ENCODE measurements around the gene SLC2A9. TPM values are rescaled to one million over a fixed set of nuclear protein-coding genes. Genes with fewer than 3 reads are reported as not detected.

Gene SLC2A9
- total RNA-seq, 1 experiment from 2014 or later, result 3.5 TPM

DNA sequence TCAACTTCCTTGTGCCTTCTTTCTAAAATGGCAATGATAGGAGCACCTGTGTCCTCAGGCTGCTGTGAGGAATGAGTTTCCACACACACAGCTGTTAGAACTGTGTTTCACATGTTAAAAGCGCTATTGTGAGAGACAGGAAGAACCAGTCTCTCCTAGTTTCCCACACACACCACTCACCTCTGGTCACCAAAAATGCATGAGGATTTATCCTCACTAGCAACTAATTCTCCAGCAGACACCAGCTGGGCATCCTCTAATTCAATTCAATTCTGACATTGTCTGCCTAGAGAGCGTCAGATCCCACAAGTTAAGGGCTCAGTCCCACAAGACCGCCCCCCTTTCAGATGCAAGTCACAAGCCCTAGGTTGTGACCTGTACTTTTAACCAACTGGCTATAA lies 29.0 kb upstream of the SLC2A9 start:
- DNase-seq (ENCODE audit: low read depth, low spot score), result no peak
- CTCF ChIA-PET, result no interaction called here

DNA sequence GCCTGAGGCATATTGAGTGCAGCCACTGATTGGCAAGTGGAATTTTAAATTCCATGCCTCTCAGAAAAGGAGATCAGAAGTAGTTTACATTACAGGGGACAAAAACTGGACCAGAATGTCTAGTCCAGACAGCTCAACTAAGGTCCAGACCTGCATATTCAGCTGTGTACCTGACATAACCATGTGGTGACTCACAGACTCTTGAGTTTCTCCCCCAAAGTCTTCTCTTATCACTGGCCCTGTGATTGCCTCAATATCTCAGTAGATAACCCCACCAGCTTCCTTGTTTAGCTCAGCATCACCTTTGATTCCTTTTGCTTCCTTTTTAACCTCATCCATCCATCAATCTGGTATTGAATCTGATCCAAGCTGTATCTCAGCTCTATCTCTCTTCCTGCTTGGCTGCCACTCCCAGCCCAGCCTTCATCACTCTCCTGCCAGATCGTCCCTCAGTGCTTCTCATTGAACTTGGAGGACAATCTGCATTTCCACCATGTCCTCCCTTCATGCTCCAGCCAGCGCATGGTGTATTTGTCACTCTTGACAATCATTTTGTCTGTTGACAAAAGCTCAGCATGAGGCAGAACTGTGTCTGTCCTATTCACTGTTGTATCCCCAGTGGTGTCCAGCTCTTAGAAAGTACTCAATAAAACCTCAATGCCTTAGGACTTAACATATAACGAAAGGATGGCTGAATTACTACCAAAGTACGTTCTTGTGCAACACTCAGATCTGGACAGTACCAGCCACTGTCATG lies 27.8 kb upstream of the SLC2A9 start:
- ATAC-seq (no peak), DNase-seq (ENCODE audit: low read depth, low spot score) (no peak)
- ChIA-PET CTCF (no interaction called here), POLR2A (no interaction called here)
- Histone ChIP-seq H3K27me3 (ENCODE audit: control insufficient read depth, insufficient read depth, low read length) (no peaks in the 10 kb centered on the region), H3K27ac (ENCODE audit: low read length) (no peak overlapping the region), H3K4me3 (ENCODE audit: low read depth in 2 of 2, low read length in 2 of 2) (no peak overlapping the region), H3K36me3 (ENCODE audit: control insufficient read depth, insufficient read depth, low read length) (no peaks in the 10 kb centered on the region), H3K4me1 (ENCODE audit: control insufficient read depth, insufficient read depth, low read length) (no peaks in the 10 kb centered on the region), H3K9me3 (ENCODE audit: control insufficient read depth, insufficient read depth, low read depth, low read length) (no peaks in the 10 kb centered on the region)
- TF ChIP-seq SIN3A (IDR thresholded peaks at IDR 0.05; ENCODE audit: borderline replicate concordance, insufficient read depth, low read depth, low read length) (no peak), TCF7L2 (IDR thresholded peaks at IDR 0.05; ENCODE audit: low read depth, low read length) (no peak), POLR2AphosphoS5 (IDR thresholded peaks at IDR 0.05; ENCODE audit: low read depth, low read length) (no peak)
- TF ChIP-seq, protein P1, sequence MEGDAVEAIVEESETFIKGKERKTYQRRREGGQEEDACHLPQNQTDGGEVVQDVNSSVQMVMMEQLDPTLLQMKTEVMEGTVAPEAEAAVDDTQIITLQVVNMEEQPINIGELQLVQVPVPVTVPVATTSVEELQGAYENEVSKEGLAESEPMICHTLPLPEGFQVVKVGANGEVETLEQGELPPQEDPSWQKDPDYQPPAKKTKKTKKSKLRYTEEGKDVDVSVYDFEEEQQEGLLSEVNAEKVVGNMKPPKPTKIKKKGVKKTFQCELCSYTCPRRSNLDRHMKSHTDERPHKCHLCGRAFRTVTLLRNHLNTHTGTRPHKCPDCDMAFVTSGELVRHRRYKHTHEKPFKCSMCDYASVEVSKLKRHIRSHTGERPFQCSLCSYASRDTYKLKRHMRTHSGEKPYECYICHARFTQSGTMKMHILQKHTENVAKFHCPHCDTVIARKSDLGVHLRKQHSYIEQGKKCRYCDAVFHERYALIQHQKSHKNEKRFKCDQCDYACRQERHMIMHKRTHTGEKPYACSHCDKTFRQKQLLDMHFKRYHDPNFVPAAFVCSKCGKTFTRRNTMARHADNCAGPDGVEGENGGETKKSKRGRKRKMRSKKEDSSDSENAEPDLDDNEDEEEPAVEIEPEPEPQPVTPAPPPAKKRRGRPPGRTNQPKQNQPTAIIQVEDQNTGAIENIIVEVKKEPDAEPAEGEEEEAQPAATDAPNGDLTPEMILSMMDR (IDR thresholded peaks at IDR 0.05), result no peak
- TF ChIP-seq, protein P2, sequence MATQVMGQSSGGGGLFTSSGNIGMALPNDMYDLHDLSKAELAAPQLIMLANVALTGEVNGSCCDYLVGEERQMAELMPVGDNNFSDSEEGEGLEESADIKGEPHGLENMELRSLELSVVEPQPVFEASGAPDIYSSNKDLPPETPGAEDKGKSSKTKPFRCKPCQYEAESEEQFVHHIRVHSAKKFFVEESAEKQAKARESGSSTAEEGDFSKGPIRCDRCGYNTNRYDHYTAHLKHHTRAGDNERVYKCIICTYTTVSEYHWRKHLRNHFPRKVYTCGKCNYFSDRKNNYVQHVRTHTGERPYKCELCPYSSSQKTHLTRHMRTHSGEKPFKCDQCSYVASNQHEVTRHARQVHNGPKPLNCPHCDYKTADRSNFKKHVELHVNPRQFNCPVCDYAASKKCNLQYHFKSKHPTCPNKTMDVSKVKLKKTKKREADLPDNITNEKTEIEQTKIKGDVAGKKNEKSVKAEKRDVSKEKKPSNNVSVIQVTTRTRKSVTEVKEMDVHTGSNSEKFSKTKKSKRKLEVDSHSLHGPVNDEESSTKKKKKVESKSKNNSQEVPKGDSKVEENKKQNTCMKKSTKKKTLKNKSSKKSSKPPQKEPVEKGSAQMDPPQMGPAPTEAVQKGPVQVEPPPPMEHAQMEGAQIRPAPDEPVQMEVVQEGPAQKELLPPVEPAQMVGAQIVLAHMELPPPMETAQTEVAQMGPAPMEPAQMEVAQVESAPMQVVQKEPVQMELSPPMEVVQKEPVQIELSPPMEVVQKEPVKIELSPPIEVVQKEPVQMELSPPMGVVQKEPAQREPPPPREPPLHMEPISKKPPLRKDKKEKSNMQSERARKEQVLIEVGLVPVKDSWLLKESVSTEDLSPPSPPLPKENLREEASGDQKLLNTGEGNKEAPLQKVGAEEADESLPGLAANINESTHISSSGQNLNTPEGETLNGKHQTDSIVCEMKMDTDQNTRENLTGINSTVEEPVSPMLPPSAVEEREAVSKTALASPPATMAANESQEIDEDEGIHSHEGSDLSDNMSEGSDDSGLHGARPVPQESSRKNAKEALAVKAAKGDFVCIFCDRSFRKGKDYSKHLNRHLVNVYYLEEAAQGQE (IDR thresholded peaks at IDR 0.05; ENCODE audit: insufficient read depth in 1 of 2, low read depth in 2 of 2, low read length in 1 of 2), result no peak
- intact Hi-C loops (cut with micrococcal nuclease; ENCODE audit: unreplicated experiment), result no loop called here
- no TSS peak for BruUV-seq (replicated peaks)
- in situ Hi-C loops (cut with HindIII; ENCODE audit: low pct_unique_long_range_greater_than_20kb, low sequenced_read_pairs), result no loop called here

More for the DNA sequence above, 29.0 kb upstream of the SLC2A9 start:
- BruUV-seq (replicated peaks), result no TSS peak
- Histone ChIP-seq H3K4me1 (ENCODE audit: control insufficient read depth, insufficient read depth, low read length) (no peaks in the 10 kb centered on the region), H3K9me3 (ENCODE audit: control insufficient read depth, insufficient read depth, low read depth, low read length) (no peaks in the 10 kb centered on the region), H3K27ac (ENCODE audit: low read length) (no peak overlapping the region), H3K27me3 (ENCODE audit: control insufficient read depth, insufficient read depth, low read length) (no peaks in the 10 kb centered on the region), H3K36me3 (ENCODE audit: control insufficient read depth, insufficient read depth, low read length) (no peaks in the 10 kb centered on the region), H3K4me3 (ENCODE audit: low read depth in 2 of 2, low read length in 2 of 2) (no peak overlapping the region)
- TF ChIP-seq POLR2AphosphoS5 (IDR thresholded peaks at IDR 0.05; ENCODE audit: low read depth, low read length) (no peak), TCF7L2 (IDR thresholded peaks at IDR 0.05; ENCODE audit: low read depth, low read length) (no peak), SIN3A (IDR thresholded peaks at IDR 0.05; ENCODE audit: borderline replicate concordance, insufficient read depth, low read depth, low read length) (no peak)
- TF ChIP-seq, protein P2 (IDR thresholded peaks at IDR 0.05; ENCODE audit: insufficient read depth in 1 of 2, low read depth in 2 of 2, low read length in 1 of 2), result no peak
- TF ChIP-seq, protein P1 (IDR thresholded peaks at IDR 0.05), result no peak
- in situ Hi-C loops (cut with HindIII; ENCODE audit: low pct_unique_long_range_greater_than_20kb, low sequenced_read_pairs), result no loop called here
- intact Hi-C loops (cut with micrococcal nuclease; ENCODE audit: unreplicated experiment), result no loop called here
- ATAC-seq, result no peak
- POLR2A ChIA-PET, result no interaction called here

All from Panc1 (cell line).